ENCODE data around the gene CLEC18A.
A peak's percentile ranks its signal among the peaks of the same experiment; 100 is the strongest.
"Not testable (repeated sequence)": the region's sequence is repeated elsewhere in the genome, so short reads cannot be mapped to it uniquely, and the experiment has no call there.

Gene CLEC18A

DNA sequence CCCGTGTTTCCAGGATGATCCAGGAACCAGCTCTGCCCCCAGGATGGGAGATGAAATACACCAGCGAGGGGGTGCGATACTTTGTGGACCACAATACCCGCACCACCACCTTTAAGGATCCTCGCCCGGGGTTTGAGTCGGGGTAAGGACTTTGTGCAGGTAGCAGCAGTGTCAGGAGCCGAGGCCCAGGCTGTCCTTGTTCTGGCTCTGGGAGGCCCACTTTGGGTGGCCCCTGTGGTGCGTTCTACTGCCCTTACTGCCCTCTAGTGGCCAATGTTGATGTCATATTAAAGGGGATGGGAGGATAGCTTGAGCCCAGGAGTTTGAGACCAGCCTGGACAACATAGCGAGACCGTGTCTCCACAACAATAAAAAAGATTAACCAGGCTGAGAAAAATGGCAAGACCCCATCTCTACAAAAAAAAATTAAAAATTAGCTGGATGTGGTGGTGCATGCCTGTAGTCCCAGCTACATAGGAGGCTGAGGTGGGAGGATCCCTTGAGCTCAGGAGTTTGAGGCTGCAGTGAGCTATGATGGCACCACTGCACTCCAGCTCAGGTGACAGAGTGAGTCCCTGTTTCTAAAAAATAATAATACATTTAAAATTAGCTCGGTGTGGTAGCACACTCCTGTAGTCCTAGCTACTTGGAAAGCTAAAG lies 20.9 kb upstream of the CLEC18A start:
- DNase-seq: peak in 29 of 56 donors; percentile 2 to 54 (median 25)

GRCh38 chr16:69931631-69932030 lies 19.5 kb upstream of the CLEC18A start:
- no peak for DNase-seq

GRCh38 chr16:69932228-69932627 lies 18.9 kb upstream of the CLEC18A start:
- DNase-seq: peak in 41 of 56 donors; percentile 10 to 72 (median 44)

DNA sequence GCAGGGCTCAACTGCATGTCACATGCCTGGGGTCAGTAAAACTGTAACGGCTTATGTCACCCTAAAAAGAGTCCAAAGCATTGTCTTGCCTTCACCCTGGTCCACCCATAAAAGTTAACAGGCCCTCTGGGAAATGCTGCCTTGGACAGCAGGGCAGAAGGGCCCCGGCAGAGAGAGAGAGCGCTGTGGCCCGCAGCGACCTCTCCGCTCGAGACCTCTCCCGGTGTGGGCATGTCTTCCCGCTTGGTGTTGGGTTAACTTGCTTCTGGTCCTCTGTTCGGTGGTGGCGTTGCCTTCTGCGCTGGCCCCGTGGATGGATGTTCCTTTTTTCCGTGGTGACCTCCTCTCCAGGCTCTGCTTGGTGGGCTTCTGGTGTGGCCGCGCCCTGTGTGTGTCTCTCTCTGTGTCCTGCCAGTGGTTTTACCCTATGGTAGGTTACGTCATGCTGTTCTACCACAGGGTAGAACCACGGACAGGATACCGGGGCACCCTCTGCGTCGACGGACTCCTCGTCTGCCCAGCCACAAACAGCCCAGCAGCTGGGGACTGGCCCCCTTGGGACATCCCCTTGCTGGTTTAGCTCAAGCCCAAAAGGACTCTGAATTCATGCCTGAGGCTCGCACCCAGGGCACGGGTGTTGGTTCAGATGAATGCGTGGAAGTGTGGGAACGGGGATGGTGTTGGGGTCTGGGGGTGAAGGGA lies 18.3 kb upstream of the CLEC18A start:
- DNase-seq: no peak

DNA sequence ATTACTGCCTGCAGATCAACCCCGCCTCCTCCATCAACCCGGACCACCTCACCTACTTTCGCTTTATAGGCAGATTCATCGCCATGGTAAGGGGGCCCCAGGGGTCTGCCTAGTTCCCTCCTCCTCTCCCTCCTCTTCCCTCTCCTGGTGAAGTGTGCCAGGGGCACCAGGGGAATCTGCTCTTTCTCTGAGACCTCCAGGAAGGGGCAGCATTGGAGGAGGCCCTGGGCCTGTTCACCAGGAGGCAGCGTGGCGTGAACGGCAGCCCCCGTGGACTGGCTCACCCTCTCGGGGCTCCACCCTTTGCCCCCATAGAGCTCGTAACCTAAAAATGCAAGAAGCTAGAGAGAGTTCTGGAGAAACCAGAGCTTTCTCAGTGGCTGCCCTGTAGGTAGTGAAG lies 17.1 kb upstream of the CLEC18A start:
- no peak for DNase-seq

DNA sequence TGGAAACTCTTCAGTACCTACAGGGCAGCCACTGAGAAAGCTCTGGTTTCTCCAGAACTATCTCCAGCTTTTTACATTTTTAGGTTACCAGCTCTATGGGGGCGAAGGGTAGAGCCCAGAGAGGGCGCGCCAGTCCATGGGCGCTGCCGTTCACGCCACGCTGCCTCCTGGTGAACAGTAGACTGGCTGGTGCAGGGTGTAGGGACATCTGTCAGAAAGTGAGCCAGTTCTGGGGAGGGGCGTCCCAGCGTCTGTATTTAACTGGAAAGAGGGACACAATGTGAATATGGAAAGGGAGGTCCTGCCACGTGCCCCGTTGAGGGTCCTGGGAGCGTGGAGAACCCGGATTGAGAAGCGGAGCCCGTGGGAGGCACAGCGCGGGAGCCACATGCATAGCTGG lies 16.4 kb upstream of the CLEC18A start:
- DNase-seq: no peak

DNA sequence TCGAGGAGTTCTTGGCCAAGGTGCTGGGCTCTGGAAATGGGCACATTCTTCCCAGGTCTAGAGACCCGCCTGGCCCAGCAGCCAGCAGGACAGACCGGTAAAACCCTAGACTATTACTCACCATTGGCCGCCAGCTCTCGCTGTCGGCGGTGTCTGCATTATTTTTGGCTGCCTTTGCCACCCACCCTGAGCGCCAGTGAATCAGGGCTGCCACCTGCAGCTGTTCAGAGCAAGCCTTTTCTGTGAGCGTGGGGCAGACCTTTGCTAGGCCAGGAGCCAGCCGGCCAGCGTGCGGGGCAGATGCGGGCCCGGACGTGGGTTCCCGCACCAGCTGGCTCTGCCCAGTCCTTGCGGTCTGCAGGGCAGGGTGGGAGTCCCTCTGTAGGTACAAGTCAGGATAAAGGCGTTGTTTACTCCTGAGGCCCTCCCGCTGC lies 15.8 kb upstream of the CLEC18A start:
- DNase-seq: peak in 1 of 56 donors; percentile 15

DNA sequence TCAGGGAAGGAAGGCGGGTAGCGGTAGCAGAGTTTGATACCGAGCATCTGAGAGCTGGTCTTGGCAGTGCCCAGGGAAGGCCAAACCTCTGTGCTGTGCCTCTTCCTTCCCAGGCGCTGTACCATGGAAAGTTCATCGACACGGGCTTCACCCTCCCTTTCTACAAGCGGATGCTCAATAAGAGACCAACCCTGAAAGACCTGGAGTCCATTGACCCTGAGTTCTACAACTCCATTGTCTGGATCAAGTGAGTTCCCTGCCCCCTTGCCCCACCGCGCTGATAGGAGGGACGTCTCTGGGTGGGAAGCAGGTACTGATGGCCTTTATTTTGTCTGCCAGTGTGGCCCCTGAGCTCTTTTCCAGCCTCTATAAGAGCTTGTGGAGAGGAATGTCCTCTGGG lies 15.4 kb upstream of the CLEC18A start:
- no peak for DNase-seq

- DNase-seq: no peak
Observed at GRCh38 chr16:69936252-69936651, 14.9 kb upstream of the CLEC18A start.

- no peak for DNase-seq
Observed at GRCh38 chr16:69936751-69937211, 14.4 kb upstream of the CLEC18A start.

GRCh38 chr16:69937465-69937951 lies 13.6 kb upstream of the CLEC18A start:
- DNase-seq: peak in 41 of 56 donors; percentile 11 to 66 (median 36)

GRCh38 chr16:69938981-69939820 lies 11.9 kb upstream of the CLEC18A start:
- DNase-seq: no peak

GRCh38 chr16:69939821-69940585 lies 11.1 kb upstream of the CLEC18A start:
- DNase-seq: no peak

DNA sequence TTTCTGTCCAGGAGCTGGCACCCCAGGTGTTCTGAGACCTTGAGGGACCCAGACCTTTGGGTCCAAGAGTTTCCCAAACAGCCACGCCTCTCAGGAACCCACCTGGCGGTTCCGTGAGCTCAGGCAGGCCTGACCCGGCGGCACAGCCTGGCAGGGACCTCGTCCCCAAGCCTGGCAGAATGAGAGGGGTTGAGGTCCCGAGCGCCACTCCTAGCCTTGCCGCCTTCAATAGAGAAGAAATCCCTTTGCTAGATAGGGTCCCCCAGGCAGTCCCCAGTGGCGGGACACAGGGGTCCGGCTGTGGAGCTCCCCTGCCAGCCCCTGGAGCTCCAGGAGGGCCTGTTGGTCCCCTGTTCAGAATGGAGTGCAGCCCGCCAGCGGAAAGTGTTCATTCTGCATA lies 10.5 kb upstream of the CLEC18A start:
- no peak for DNase-seq

GRCh38 chr16:69941251-69942098 lies 9.7 kb upstream of the CLEC18A start:
- DNase-seq: no peak

DNA sequence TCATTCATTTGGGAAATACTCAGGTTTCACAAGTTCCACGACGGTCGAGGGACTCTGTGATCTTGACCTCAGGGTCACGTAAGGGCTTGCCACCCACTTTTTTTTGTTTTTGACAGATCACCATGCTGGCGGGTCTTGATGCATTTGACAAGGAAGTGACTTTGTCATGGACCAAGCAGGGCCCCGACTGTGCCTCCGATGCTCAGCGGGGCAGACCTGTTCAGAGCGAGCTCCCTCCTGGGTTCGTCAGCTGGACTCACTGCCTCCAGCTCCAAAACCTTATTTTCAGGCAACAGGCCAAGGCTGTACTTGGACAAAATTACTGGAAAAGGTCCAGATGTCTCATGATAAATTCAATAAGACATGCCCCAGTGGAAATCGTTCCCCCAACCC lies 9.0 kb upstream of the CLEC18A start:
- DNase-seq: no peak

DNA sequence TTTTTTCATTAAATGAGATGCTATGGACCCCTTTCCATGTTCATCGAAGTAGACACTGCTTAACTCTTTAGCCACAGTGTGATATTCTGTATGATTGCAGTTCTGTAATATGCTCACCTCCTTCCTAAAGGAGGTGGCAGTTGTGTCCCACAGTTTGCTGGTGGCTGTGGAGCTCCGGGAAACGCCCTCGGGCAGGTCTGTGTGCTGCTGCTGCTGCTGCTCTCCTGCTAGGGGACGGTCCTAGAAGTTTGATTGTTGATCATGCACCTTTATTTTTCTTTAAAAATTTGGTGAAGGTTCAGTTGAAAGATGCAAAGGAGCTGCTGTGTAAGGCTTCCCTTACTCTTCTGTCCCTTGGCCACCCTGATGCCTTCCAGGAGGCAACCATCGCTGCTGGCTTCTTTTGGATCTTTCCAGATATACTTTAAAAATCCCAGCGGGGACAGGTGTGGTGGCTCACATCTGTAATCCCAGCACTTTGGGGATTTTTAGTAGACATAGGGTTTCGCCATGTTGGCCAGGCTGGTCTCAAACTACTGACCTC lies 8.4 kb upstream of the CLEC18A start:
- DNase-seq: no peak

- DNase-seq: not testable (repeated sequence)
Observed at GRCh38 chr16:69943241-69944036, 7.7 kb upstream of the CLEC18A start.

- DNase-seq: not testable (repeated sequence)
Observed at GRCh38 chr16:69950411-69950810, 723 bp upstream of the CLEC18A start.
